HEK293 (cell line): Measurements from ENCODE around the gene INTS7.

Experiments used
- GLI4 ChIP-seq: fragments of 450-650 bp; formaldehyde crosslinking; IDR thresholded peaks from 2 replicates; pipeline ENCODE4 v1.5.1; 2016; ENCODE audit warnings: missing biosample characterization, missing genetic modification characterization
- OSR2 ChIP-seq: fragments of 450-650 bp; formaldehyde crosslinking; IDR thresholded peaks from 2 replicates; pipeline ENCODE4 v1.5.1; 2016; ENCODE audit warnings: missing biosample characterization, missing genetic modification characterization
- REPIN1 ChIP-seq: fragments of 450-650 bp; formaldehyde crosslinking; IDR thresholded peaks from 2 replicates; pipeline ENCODE4 v1.5.1; 2017; ENCODE audit warnings: missing biosample characterization, missing genetic modification characterization, low read depth
- ZBTB20 ChIP-seq: fragments of 450-650 bp; formaldehyde crosslinking; IDR thresholded peaks from 2 replicates; pipeline ENCODE4 v1.5.1; 2016; ENCODE audit warnings: missing biosample characterization, missing genetic modification characterization
- ZNF16 ChIP-seq: fragments of 450-650 bp; formaldehyde crosslinking; IDR thresholded peaks from 2 replicates; pipeline ENCODE4 v1.5.1; 2016; ENCODE audit warnings: low read depth, missing biosample characterization, missing genetic modification characterization
- ZNF416 ChIP-seq: fragments of 450-650 bp; formaldehyde crosslinking; IDR thresholded peaks from 2 replicates; pipeline ENCODE4 v1.5.1; 2016; ENCODE audit warnings: missing biosample characterization, missing genetic modification characterization
- ZNF555 ChIP-seq: fragments of 450-650 bp; formaldehyde crosslinking; conservative IDR thresholded peaks from 2 replicates; pipeline ENCODE4 v1.5.1; 2017; ENCODE audit warnings: missing biosample characterization, mild to moderate bottlenecking, missing genetic modification characterization, inconsistent platforms
- TF ChIP-seq, protein P1 (sequence below): fragments of 450-650 bp; formaldehyde crosslinking; IDR thresholded peaks from 2 replicates; pipeline ENCODE4 v1.5.1; 2016; ENCODE audit warnings: missing biosample characterization, missing genetic modification characterization
- TF ChIP-seq, protein P2 (sequence below): fragments of 450-650 bp; formaldehyde crosslinking; IDR thresholded peaks from 2 replicates; pipeline ENCODE4 v1.5.1; 2016; ENCODE audit warnings: missing biosample characterization, missing genetic modification characterization
- TF ChIP-seq, protein P3 (sequence below): fragments of 450-650 bp; formaldehyde crosslinking; IDR thresholded peaks from 2 replicates; pipeline ENCODE4 v1.5.1; 2016; ENCODE audit warnings: missing biosample characterization, missing genetic modification characterization
- TF ChIP-seq, protein P4 (sequence below): fragments of 450-650 bp; IDR thresholded peaks from 2 replicates; pipeline ENCODE4 v1.5.1; 2018; ENCODE audit warnings: missing biosample characterization, missing genetic modification characterization
- TF ChIP-seq, protein P5 (sequence below): fragments of 450-650 bp; formaldehyde crosslinking; IDR thresholded peaks from 2 replicates; pipeline ENCODE4 v1.5.1; 2016; ENCODE audit warnings: missing biosample characterization, missing genetic modification characterization

DNA sequence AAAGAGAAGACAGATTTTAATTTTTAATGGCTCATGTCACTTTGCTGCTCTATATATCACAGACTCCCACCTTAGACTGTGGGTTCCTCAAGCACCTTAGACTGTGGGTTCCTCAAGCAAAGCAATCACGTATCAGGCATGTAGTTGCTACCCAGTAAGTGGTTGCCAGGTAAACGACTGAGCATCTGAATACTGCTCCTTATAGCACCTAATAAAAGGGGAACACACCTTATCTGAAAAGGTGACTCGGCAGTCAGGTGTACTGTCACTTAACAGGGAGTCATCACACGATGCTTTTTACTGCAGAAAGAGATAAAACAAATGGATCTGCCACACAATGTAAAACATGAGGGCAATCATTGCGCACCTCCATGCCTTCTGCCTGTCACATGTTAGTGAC, 112.3 kb downstream of the INTS7 start:
- TF ChIP-seq, protein P1, sequence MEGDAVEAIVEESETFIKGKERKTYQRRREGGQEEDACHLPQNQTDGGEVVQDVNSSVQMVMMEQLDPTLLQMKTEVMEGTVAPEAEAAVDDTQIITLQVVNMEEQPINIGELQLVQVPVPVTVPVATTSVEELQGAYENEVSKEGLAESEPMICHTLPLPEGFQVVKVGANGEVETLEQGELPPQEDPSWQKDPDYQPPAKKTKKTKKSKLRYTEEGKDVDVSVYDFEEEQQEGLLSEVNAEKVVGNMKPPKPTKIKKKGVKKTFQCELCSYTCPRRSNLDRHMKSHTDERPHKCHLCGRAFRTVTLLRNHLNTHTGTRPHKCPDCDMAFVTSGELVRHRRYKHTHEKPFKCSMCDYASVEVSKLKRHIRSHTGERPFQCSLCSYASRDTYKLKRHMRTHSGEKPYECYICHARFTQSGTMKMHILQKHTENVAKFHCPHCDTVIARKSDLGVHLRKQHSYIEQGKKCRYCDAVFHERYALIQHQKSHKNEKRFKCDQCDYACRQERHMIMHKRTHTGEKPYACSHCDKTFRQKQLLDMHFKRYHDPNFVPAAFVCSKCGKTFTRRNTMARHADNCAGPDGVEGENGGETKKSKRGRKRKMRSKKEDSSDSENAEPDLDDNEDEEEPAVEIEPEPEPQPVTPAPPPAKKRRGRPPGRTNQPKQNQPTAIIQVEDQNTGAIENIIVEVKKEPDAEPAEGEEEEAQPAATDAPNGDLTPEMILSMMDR (tag by site-specific recombination) = no peak
- no peak for TF ChIP-seq GLI4 (tag by site-specific recombination)
- no peak for TF ChIP-seq ZNF555 (tag by site-specific recombination)
- TF ChIP-seq OSR2 (tag by site-specific recombination) = no peak
- TF ChIP-seq, protein P2, sequence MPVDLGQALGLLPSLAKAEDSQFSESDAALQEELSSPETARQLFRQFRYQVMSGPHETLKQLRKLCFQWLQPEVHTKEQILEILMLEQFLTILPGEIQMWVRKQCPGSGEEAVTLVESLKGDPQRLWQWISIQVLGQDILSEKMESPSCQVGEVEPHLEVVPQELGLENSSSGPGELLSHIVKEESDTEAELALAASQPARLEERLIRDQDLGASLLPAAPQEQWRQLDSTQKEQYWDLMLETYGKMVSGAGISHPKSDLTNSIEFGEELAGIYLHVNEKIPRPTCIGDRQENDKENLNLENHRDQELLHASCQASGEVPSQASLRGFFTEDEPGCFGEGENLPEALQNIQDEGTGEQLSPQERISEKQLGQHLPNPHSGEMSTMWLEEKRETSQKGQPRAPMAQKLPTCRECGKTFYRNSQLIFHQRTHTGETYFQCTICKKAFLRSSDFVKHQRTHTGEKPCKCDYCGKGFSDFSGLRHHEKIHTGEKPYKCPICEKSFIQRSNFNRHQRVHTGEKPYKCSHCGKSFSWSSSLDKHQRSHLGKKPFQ (tag by site-specific recombination) = no peak
- TF ChIP-seq REPIN1 = no peak
- TF ChIP-seq, protein P3, sequence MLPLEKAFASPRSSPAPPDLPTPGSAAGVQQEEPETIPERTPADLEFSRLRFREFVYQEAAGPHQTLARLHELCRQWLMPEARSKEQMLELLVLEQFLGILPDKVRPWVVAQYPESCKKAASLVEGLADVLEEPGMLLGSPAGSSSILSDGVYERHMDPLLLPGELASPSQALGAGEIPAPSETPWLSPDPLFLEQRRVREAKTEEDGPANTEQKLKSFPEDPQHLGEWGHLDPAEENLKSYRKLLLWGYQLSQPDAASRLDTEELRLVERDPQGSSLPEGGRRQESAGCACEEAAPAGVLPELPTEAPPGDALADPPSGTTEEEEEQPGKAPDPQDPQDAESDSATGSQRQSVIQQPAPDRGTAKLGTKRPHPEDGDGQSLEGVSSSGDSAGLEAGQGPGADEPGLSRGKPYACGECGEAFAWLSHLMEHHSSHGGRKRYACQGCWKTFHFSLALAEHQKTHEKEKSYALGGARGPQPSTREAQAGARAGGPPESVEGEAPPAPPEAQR (tag by site-specific recombination) = no peak
- TF ChIP-seq, protein P4, sequence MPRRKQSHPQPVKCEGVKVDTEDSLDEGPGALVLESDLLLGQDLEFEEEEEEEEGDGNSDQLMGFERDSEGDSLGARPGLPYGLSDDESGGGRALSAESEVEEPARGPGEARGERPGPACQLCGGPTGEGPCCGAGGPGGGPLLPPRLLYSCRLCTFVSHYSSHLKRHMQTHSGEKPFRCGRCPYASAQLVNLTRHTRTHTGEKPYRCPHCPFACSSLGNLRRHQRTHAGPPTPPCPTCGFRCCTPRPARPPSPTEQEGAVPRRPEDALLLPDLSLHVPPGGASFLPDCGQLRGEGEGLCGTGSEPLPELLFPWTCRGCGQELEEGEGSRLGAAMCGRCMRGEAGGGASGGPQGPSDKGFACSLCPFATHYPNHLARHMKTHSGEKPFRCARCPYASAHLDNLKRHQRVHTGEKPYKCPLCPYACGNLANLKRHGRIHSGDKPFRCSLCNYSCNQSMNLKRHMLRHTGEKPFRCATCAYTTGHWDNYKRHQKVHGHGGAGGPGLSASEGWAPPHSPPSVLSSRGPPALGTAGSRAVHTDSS (tag by site-specific recombination) = no peak
- TF ChIP-seq, protein P5, sequence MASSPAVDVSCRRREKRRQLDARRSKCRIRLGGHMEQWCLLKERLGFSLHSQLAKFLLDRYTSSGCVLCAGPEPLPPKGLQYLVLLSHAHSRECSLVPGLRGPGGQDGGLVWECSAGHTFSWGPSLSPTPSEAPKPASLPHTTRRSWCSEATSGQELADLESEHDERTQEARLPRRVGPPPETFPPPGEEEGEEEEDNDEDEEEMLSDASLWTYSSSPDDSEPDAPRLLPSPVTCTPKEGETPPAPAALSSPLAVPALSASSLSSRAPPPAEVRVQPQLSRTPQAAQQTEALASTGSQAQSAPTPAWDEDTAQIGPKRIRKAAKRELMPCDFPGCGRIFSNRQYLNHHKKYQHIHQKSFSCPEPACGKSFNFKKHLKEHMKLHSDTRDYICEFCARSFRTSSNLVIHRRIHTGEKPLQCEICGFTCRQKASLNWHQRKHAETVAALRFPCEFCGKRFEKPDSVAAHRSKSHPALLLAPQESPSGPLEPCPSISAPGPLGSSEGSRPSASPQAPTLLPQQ (tag by site-specific recombination) = no peak
- TF ChIP-seq ZNF16 (tag by site-specific recombination) = no peak
- no peak for TF ChIP-seq ZNF416 (tag by site-specific recombination)
- no peak for TF ChIP-seq ZBTB20 (tag by site-specific recombination)
